ENCODE data around the gene CACNA1C. TPM values are rescaled to one million over a fixed set of nuclear protein-coding genes. Genes with fewer than 3 reads are reported as not detected.
A peak's percentile ranks its signal among the peaks of the same experiment; 100 is the strongest.

CACNA1C gene
- total RNA-seq, 1 donor from 2014 or later, result 1.3 TPM

- H3K27me3 ChIP-seq (ENCODE audit: control insufficient read depth, insufficient read depth, low read length), result peaks cover 18% of the 10 kb centered on the region
- no peak for TF ChIP-seq CTCF (IDR thresholded peaks at IDR 0.05; ENCODE audit: insufficient read depth, low read length, poor library complexity, severe bottlenecking)
Measured at GRCh38 chr12:2578772-2579171, 526.0 kb downstream of the CACNA1C start.

DNA sequence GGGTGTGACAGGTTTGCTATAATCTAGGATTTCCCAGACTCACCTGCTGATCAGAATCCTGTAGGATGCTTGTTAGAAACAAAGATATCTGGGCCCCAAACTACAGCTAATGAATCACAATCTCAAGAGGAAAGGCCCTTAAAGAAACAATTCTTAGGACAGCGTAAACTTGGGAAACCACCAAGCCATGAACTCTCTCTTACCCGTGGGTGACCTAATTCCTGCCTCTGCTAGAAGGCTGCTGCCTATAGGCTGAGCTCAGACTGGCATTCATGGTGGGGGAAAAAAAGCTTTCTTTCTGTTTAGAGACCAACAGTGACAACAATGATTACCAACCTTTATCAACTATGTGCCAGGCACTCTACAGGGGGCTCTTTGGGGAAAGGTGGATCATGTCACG, 528.0 kb downstream of the CACNA1C start:
- DNase-seq (ENCODE audit: low read depth), result no peak
- no peak for TF ChIP-seq CTCF (IDR thresholded peaks at IDR 0.05; ENCODE audit: insufficient read depth, low read length, poor library complexity, severe bottlenecking)
- Histone ChIP-seq H3K36me3 (ENCODE audit: control insufficient read depth, insufficient read depth, low read length) (no peaks in the 10 kb centered on the region), H3K27me3 (ENCODE audit: control insufficient read depth, insufficient read depth, low read length) (peaks cover 32% of the 10 kb centered on the region), H3K4me3 (ENCODE audit: low read depth, low read length) (no peak overlapping the region)

More at GRCh38 chr12:2578772-2579171, 526.0 kb downstream of the CACNA1C start:
- no peak for DNase-seq (ENCODE audit: low read depth)
- Histone ChIP-seq H3K4me3 (ENCODE audit: low read depth, low read length) (no peak overlapping the region), H3K36me3 (ENCODE audit: control insufficient read depth, insufficient read depth, low read length) (no peaks in the 10 kb centered on the region)

DNA sequence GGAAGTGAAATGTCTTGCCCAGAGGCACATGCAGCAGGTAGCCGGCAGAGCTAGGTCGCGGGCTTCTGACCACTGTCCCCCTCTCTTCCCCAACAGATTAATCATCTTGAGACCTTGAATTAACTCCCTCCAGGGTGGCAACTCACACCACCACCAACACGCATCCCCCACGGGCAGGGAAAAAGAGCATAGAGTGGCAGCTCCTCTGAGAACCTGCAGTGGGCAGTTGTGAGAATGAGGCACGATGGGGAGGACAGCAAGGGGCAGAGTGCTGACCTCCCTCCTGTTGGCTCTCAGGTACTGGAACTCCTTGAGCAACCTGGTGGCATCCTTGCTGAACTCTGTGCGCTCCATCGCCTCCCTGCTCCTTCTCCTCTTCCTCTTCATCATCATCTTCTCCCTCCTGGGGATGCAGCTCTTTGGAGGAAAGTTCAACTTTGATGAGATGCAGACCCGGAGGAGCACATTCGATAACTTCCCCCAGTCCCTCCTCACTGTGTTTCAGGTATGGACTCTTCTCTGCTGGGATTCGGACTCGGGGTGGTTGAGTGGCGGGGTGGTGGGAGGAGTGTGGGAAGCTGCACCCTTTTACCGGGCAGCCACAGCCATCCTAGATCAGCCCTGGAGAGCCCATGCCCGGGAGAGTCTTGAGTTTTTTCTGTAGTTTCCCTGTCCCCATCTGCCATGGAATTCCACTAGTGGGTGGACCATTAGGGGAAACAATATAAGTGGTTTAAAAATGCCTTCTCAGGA, 528.7 kb downstream of the CACNA1C start:
- TF ChIP-seq CTCF (IDR thresholded peaks at IDR 0.05; ENCODE audit: insufficient read depth, low read length, poor library complexity, severe bottlenecking), result no peak
- no peaks in the 10 kb centered on the region for H3K36me3 ChIP-seq (ENCODE audit: control insufficient read depth, insufficient read depth, low read length)

DNA sequence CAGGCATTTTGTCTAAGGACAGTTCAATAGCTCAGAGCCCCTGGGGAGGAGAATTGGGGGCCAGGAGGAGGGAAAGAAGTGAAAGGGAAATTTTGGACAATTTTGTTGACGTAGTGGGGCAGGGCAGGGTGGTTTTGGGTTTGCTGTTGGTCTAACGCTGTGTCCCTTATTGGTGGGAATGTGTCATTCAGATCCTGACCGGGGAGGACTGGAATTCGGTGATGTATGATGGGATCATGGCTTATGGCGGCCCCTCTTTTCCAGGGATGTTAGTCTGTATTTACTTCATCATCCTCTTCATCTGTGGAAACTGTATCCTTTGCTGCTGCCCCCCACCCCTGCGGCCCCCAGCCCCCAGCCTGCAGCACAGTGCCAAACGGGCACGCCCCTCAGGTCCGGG, 529.8 kb downstream of the CACNA1C start:
- no peak for TF ChIP-seq CTCF (IDR thresholded peaks at IDR 0.05; ENCODE audit: insufficient read depth, low read length, poor library complexity, severe bottlenecking)
- Histone ChIP-seq H3K27me3 (ENCODE audit: control insufficient read depth, insufficient read depth, low read length) (peaks cover 32% of the 10 kb centered on the region), H3K36me3 (ENCODE audit: control insufficient read depth, insufficient read depth, low read length) (no peaks in the 10 kb centered on the region), H3K4me3 (ENCODE audit: low read depth, low read length) (no peak overlapping the region)
- DNase-seq (ENCODE audit: low read depth), result no peak

More for the DNA sequence above, 528.7 kb downstream of the CACNA1C start:
- Histone ChIP-seq H3K4me3 (ENCODE audit: low read depth, low read length) (no peak overlapping the region), H3K27me3 (ENCODE audit: control insufficient read depth, insufficient read depth, low read length) (peaks cover 32% of the 10 kb centered on the region)
- DNase-seq (ENCODE audit: low read depth), result no peak

DNA sequence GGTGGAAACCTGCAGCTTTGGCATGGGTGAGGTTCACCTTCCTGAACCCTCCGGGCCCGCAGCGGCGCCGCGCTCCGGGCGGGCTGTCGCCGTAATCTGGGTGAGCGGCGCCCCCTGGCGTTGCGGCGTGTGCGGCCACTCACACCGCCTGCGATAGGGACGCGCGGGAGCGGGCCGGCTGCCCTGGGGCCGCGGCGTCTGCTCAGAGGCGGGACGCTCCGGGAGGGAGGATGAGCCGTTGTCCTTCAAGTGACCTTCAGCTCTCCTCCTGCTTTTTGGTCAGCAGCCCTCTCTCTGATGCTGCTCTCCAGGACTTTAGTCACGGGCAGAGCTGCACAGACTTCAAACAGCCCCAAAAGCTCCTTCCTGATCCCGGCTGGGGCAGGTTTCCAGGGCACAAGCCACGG, 530.3 kb downstream of the CACNA1C start:
- Histone ChIP-seq H3K36me3 (ENCODE audit: control insufficient read depth, insufficient read depth, low read length) (no peaks in the 10 kb centered on the region), H3K27me3 (ENCODE audit: control insufficient read depth, insufficient read depth, low read length) (peaks cover 32% of the 10 kb centered on the region), H3K4me3 (ENCODE audit: low read depth, low read length) (no peak overlapping the region)
- no peak for DNase-seq (ENCODE audit: low read depth)
- TF ChIP-seq CTCF (IDR thresholded peaks at IDR 0.05; ENCODE audit: insufficient read depth, low read length, poor library complexity, severe bottlenecking), result peak; percentile 17

All from kidney epithelial cell (primary cell).